ENCODE results near the gene TCF12.

The TCF12 gene

GRCh38 chr15:57034613-57035012 is 116.2 kb downstream of the TCF12 start:
- TF ChIP-seq, protein P1, sequence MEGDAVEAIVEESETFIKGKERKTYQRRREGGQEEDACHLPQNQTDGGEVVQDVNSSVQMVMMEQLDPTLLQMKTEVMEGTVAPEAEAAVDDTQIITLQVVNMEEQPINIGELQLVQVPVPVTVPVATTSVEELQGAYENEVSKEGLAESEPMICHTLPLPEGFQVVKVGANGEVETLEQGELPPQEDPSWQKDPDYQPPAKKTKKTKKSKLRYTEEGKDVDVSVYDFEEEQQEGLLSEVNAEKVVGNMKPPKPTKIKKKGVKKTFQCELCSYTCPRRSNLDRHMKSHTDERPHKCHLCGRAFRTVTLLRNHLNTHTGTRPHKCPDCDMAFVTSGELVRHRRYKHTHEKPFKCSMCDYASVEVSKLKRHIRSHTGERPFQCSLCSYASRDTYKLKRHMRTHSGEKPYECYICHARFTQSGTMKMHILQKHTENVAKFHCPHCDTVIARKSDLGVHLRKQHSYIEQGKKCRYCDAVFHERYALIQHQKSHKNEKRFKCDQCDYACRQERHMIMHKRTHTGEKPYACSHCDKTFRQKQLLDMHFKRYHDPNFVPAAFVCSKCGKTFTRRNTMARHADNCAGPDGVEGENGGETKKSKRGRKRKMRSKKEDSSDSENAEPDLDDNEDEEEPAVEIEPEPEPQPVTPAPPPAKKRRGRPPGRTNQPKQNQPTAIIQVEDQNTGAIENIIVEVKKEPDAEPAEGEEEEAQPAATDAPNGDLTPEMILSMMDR (IDR thresholded peaks at IDR 0.05; ENCODE audit: low read depth, low read length), result no peak
- DNase-seq (ENCODE audit: extremely low read depth, low read depth), result no peak

GRCh38 chr15:57035664-57036063 is 117.2 kb downstream of the TCF12 start:
- no peak for DNase-seq (ENCODE audit: extremely low read depth, low read depth)
- TF ChIP-seq, protein P1 (IDR thresholded peaks at IDR 0.05; ENCODE audit: low read depth, low read length), result no peak

- no peak for DNase-seq (ENCODE audit: extremely low read depth, low read depth)
Observed at GRCh38 chr15:57036352-57036751, 117.9 kb downstream of the TCF12 start.

GRCh38 chr15:57037548-57037947 is 119.1 kb downstream of the TCF12 start:
- no peak for DNase-seq (ENCODE audit: extremely low read depth, low read depth)
- TF ChIP-seq, protein P1 (IDR thresholded peaks at IDR 0.05; ENCODE audit: low read depth, low read length), result no peak

More at GRCh38 chr15:57036352-57036751, 117.9 kb downstream of the TCF12 start:
- TF ChIP-seq, protein P1 (IDR thresholded peaks at IDR 0.05; ENCODE audit: low read depth, low read length), result no peak

DNA sequence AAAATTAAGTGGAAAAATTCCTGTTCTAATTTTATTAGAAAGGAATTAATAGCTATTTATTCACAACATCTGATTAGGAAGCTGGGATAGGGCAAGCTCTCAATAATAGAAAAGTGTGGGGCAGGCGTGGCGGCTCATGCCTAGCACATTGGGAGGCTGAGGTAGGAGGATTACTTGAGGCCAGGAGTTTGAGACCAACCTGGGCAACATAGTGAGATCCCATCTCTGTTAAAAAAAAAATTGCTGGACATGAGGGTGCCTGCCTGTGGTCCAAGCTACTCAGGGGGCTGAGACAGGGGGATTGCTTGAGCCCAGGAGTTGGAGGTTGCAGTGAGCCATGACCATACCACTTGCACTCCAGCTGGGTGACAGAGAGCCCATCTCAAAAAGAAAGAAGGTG is 119.6 kb downstream of the TCF12 start:
- TF ChIP-seq, protein P1 (IDR thresholded peaks at IDR 0.05; ENCODE audit: low read depth, low read length), result no peak
- no peak for DNase-seq (ENCODE audit: extremely low read depth, low read depth)

GRCh38 chr15:57038496-57038895 is 120.1 kb downstream of the TCF12 start:
- no peak for DNase-seq (ENCODE audit: extremely low read depth, low read depth)
- TF ChIP-seq, protein P1 (IDR thresholded peaks at IDR 0.05; ENCODE audit: low read depth, low read length), result no peak

- no peak for DNase-seq (ENCODE audit: extremely low read depth, low read depth)
- TF ChIP-seq, protein P1 (IDR thresholded peaks at IDR 0.05; ENCODE audit: low read depth, low read length), result no peak
Observed at GRCh38 chr15:57041416-57041815, 123.0 kb downstream of the TCF12 start.

Measured in AG09319 (cell line).